GM12892 (cell line): ENCODE data around the gene TOR1A.

Source experiments
- POLR2A ChIP-seq: IDR thresholded peaks from 2 replicates; pipeline ENCODE4 v1.6.1; 2011; ENCODE audit warnings: low read depth, low read length, control low read depth
- POLR2AphosphoS5 ChIP-seq: IDR thresholded peaks from 2 replicates; pipeline ENCODE4 v1.6.1; 2011; ENCODE audit warnings: low read depth, low read length, control low read depth
- TAF1 ChIP-seq: IDR thresholded peaks from 2 replicates; pipeline ENCODE4 v1.6.1; 2011; ENCODE audit warnings: low read depth, mild to moderate bottlenecking, control low read depth, low read length, borderline replicate concordance

DNA sequence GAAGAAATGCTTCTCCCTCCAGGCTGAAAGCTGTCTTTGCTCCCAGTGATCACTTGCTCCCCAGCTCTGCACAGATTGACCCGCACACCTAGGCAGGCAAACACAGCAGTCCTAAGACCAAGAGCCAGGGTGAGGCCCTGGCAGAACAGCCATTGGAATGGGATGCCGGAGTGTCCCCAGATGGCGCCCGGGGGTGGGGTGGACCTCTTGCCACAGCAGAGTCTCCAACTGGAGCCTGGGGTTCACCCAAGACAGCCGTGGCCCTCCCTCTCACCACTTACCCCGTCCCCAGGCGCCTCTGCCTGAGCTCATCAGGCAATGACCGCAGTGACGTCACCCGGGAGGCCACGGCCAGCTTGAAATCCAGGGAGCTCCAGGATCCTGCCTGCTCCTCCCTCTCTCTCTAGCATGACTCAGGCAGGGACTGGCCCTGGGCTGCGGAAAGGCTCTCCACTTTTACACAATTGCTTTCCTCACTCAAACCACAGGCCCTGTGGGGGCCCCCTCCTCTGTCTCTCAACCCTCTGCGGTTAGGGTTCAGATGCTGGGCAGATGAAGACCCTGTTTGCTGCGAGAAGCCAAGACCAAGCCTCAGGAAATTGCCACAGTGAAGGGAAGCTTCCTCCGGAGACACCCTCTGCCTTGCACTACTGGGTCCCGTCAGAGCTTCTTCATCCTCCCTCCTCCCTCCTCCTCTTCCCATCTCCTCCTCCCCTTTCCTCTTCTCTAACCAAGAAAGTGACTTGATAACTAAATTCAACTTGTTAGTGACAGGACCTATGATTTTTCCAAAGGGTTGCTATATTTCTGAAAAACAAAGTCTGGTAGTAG, 46.8 kb downstream of the TOR1A start:
- TF ChIP-seq POLR2A (no peak), POLR2AphosphoS5 (no peak), TAF1 (no peak)
